Measurements from ENCODE around the gene CNBD2.
"Not testable (repeated sequence)": the region's sequence is repeated elsewhere in the genome, so short reads cannot be mapped to it uniquely, and the experiment has no call there.

The CNBD2 gene

DNA sequence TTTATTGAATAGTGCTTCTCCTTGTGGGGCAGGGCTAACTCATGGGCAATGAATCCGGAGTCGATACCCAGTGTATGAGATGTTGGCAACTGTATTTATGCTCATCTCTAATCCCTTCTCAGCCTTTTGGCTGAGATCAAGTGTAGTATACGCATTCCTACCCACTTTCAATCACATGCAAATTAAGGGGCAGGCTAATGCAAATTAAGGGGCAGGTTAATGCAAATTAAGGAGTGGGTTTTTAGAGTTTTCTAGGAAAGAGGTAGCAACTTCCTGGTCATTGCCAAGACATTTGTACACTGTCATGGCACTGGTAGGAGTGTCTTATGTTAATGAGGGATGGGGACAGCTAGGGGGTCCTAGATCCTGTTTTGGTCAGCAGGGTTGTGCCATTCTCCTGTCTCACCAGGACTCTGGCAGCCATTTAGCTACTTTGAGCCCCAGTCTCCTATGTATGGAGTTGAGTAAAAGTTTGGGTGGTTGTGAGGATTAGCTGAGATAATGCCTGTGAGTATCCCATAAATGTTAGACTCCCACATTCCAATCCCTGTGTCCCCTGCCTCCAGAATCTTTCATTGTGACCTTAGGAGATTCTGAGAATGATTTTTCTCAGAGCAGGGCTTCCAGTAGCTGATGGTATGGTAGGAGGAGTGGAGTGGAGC lies at the start of gene CNBD2:
CNBD2 (plus strand) TSS at position 612 of the 662 bp plus-strand sequence. CDS start 173 bp downstream, outside the sequence.
- Histone ChIP-seq H3K27ac (no peak within 1 kb of the TSS), H3K4me3 (no peak within 1 kb of the TSS)

DNA sequence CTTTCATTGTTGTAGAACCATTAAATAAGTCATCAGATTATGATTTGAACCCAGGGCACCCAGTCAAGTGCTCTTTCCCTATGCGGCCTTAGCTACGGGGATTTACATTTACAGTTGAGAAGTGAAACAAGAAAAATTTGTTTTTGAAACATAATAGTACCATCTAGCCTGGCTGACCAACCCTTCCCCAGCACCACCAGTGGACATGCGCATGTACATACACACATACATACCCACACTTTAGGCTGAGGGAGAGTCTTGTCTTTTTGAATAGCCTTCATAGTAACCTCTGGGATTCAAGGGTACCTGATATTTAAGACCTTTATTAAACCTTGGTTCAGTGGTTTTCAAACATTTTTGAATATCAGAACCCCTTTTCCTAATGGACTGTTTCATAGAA lies 47.9 kb upstream of the CNBD2 start:
- Histone ChIP-seq H3K27ac (no peak overlapping the region), H3K4me3 (no peak overlapping the region)

DNA sequence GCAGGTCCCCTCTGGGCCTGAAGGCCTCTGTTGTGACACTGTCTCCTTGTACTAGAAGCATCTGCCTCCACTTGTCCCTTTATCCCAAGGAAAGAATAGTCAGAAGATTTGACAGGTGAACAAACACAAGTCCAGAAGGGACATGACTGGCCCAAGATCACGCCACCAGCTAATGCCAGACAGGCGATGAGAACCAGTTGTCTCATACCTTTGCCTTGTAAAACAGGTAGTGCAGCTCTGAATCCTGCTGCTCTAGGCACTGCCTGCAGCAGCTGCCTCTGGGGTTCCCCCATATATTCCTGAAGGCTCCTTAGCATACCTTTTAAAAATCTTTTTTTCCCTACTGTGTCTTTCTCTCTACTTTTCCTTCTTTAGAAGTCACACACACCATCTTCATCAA lies 39.1 kb upstream of the CNBD2 start:
- Histone ChIP-seq H3K4me3 (no peak overlapping the region), H3K27ac (no peak overlapping the region)

DNA sequence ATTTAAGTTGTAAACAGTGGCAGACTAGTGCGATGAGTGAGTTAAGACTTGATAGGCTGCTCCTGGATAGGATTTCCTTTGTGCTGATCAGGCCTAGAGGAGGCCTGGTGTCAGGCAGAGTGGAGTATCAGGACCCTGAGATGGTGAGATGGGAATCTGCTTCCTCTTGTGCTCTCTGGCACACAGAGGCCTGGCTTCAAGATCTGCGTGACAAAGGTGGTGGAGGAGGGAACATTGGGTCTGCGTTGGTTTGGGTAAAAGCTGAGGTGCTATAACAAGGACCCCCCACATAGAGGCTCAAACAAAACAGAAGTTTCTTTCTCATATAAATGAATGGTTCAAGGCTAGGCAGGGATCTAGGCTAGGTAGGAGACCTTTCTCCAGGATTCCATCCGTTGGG lies 34.3 kb upstream of the CNBD2 start:
- no peak overlapping the region for H3K27ac ChIP-seq
- no peak overlapping the region for H3K4me3 ChIP-seq

DNA sequence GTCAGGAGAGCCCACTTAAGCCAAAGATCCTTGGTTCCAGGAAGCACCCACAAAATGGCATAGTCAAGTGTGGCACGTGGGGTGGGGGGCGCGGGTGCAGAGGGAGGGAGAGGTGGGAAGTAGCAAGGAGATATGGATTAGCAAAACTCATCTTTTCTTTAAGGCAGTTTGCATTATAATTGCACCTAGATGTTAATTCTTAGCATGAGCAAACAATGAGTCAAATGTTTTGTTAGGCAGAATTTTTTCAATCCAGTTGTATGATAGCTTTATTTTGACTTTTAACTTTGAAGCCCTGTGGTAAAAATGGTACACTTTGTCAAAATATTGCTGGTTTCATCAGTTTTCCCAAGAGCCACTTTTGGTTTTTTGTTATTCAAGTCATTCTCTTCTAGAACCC lies 29.1 kb upstream of the CNBD2 start:
- Histone ChIP-seq H3K27ac (no peak overlapping the region), H3K4me3 (no peak overlapping the region)

DNA sequence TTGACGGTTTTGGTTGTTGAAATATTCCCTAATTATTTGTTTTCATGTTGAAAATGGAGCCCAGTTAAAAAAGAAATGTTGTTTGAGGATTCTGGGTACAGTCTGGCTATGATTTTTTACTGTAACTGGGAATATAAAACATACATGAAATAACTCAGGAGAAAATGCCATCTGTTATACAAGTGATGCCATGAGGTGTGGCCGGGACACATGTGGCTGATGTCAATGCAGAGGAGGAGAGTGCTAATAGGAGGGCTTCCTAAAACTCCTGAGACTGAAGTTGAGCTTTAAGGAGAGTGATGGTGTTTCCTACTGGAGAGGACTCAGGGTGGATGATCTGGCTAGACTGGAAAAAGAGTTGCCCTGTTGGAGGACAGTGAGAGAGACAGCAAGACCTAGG lies 26.8 kb upstream of the CNBD2 start:
- Histone ChIP-seq H3K27ac (no peak overlapping the region), H3K4me3 (no peak overlapping the region)

DNA sequence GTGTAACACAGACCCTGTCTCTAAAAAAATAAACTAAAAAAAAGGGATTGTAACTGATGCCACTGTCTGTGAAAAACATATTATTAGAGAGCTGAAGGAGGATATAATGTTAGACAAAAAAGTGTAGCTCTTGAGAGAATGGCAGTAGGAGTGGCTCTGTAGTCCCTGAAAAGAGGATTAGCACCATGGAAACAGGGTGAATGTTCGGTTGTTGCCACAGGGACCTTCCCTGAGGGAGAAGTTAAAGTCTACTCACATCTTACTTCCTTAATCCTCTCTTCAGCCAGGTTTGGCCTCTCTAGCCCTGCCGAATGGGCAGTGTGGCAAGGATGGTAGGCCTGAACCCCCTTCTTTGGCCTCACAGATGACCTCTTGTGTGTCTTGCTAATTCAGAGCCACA lies 26.1 kb upstream of the CNBD2 start:
- no peak overlapping the region for H3K27ac ChIP-seq
- no peak overlapping the region for H3K4me3 ChIP-seq

DNA sequence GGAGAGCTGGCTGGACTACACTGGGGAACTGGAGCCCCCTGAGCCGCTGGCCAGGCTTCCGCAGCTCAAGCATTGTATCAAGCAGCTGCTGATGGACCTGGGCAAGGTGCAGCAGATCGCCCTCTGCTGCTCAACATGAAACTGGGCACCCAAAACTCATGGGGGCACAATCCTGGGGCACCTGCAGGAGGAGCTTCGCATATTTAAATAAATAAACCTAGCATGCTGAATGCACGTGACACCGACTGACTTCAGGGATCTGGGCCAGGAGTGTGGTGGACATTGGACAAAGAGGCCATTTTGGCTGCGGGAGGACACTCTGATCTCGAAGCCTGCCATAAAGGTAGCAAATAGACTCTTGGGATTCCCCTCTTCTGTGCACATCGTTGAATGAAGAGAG lies 20.9 kb upstream of the CNBD2 start:
- H3K27ac ChIP-seq, result no peak overlapping the region
- no peak overlapping the region for H3K4me3 ChIP-seq

DNA sequence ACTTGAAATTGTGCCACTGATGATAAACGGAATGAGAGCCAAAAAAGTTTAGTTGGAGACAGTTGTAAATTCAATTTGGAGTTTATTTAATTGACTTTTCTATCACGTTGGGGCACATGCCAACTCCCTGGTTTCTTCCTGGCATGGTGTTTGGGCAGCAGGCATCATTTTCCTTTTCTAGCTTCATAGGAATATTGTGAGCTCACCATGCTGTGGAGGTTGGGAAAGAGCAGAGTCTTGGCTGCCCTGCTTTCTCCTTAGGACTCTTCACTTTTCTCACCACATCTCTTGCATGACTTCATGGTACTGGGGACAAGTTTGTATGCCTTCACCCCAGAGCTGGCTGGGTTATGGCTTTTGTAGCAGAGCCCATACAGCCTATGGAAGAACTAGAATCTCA lies 20.5 kb upstream of the CNBD2 start:
- no peak overlapping the region for H3K27ac ChIP-seq
- H3K4me3 ChIP-seq, result no peak overlapping the region

DNA sequence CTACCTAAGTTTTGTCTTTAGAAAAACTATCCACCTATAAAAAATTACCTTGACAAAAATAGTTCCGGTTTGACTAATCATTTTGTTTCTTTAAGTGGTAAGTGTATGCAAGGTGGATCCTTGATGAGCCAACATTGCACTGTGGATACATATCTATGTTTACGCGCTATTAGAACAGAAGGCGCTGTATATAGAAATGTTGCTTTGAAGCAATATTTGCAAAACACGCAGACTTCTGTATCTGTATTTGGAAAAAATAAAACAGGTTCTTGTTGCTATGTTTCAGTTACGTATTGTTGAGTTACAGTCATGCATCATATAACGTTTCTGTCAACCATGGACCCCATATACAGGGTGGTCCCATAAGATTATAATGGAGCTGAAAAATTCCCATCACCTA lies 18.3 kb upstream of the CNBD2 start:
- no peak overlapping the region for H3K4me3 ChIP-seq

DNA sequence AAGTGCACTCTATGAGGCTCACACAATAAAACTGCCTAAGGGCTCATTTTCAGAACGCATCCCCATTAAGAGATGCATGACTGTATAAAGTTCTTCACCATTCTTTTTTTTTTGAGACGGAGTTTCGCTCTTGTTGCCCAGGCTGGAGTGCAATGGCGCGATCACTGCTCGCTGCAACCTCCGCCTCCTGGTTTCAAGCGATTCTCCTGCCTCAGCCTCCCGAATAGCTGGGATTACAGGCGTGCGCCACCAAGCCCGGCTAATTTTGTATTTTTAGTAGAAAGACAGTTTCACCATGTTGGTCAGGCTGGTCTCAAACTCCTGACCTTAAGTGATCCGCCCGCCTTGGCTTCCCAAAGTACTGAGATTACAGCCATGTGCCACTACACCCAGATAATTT lies 16.3 kb upstream of the CNBD2 start:
- peak overlapping the region in 2 of 21 experiments; percentile 99 to 100 for H3K27ac ChIP-seq
- not testable (repeated sequence) for H3K4me3 ChIP-seq

More for the DNA sequence above, 18.3 kb upstream of the CNBD2 start:
- H3K27ac ChIP-seq, result no peak overlapping the region

DNA sequence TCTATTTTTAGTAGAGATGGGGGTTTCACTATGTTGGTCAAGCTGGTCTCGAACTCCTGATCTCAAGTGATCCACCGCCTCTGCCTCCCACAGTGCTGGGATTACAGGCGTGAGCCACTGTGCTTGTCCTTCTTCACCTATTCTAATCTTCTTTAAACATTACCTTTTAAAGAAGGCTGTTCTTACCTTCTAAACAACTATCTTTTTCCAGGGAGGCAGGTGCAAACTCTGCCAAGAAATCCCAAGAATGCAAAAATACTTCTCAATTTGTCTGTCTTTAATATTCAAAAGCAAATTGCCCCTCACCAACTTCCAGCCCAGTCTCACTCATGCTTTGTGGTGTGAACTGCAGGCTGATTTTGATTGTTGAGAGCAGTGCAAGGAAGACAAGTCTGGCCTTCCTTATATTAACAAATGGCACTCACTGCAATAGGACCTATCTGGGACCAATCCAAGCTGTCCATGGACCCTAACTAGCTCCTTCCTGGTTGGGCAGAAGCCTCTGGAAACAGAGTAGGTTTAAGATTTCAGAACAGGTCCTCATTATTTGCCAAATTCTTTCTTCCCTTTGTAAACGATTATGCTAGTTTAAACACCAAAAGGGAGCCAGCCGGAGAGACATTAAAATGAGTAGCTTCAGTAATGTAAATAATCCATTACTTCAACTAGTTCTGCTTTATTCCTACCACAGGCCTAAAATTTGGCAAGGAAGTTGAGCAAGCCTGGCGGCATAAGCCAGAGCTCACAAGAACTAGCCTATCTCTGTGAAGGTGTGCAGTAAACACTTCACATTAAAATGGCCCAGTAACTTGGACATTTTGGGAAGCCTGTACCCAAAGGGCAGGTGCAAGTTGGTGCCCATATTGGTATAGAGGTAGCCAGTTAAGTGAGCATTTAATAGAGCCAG lies 15.7 kb upstream of the CNBD2 start:
- Histone ChIP-seq H3K4me3 (peak overlapping the region; percentile 69 to 95 (median 90)), H3K27ac (peak overlapping the region in 19 of 21 experiments; percentile 93 to 100 (median 98))

DNA sequence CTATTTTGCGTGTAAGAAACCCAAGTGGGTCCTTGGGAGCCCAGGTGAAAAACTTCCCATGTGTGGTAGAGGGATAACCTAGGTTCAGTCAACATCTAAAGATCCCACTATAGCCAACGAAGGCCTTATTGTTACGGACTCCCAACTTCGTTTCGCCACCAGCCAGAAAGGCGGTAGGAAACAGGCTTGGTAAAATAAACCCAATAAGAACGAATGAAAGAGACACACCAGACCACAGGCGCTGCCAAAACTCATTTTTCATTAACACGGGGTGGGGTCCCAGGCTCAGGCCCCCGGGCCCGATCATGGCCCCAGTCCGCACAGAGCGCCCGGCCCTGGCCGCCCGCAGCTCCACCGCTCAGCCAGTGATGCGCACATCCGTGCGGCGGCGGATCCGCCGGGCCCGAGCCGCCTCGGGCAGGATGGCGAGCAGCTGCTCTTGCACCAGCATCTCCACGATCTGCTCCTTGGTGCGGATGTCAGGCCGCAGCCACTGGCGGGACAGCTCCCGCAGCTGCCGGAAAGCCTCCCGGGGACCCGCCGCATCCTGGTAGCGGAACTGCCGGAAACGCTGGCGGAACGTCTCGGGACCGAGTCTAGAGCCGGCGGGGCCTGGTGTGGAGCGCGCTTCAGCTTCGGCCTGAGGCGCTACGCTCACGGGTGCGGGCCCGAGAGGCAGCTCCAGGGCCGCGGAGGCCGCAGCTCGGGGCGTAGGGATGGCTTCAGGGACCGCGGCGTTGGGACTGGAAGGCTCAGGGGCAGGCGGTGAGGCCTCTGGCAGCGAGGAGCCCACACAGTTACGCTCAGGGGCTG lies 14.8 kb upstream of the CNBD2 start:
- Histone ChIP-seq H3K4me3 (peak overlapping the region; percentile 69 to 95 (median 90)), H3K27ac (peak overlapping the region; percentile 93 to 100 (median 98))

DNA sequence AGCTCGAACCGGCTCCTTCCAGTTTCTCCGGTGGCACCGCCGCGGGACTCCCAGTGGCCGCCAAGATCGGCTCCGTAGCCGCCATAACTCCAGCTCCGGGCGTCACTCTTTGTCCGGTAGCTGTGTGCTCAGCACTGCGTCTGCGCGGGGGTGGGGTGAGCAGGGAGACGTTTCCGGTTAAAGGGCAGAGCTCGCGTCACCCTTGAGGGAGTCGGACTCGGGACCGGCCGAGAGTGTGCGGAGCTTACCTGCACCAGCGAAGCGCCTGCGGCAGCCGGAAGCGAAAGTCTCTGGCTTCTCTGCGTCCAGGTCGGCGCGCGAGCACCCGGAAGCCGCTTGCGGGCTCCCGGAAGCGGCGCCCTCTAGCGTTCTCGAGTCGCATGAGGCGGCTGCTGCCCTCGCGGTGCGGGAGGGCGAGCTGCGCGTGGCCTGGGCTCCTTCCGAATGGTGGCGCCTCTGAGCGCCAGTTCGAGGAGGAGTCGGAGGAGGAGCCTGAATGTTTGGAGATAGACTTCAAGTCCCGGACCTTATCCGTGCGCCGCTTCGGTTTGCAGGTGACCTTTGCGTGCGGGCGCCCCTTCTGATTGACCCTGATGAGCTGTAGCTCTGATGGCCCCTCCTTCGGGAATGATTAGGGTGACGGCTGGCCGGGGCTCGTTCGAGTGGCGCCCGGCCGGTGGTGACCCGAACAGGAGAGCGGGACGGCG lies 14.0 kb upstream of the CNBD2 start, which contains the start of gene SCAND1:
SCAND1 (minus strand) TSS at position 303 of the 707 bp plus-strand sequence; CDS start at position 85, 218 bp downstream.
- H3K27ac ChIP-seq, result peak within 1 kb of the TSS; percentile 93 to 100 (median 98)
- H3K4me3 ChIP-seq, result peak within 1 kb of the TSS; percentile 69 to 95 (median 90)

DNA sequence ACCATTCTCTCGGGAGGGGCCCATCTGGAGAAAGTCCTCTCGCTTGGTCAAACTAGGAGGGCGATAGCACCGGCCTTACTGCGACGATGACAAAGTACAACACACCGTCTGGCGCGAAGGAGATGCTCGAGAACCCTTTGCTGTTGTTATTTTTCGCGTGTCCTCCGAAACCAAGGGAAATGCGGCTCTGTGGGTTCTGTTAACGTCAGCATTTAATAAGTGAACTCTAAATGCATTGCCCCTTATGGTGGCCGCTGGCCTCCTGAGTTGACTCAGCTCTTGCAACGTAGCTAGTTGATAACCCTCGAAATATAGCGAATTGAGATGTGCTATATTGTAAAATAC lies 13.5 kb upstream of the CNBD2 start:
- Histone ChIP-seq H3K4me3 (peak overlapping the region; percentile 69 to 95 (median 90)), H3K27ac (peak overlapping the region; percentile 55 to 100 (median 98))

DNA sequence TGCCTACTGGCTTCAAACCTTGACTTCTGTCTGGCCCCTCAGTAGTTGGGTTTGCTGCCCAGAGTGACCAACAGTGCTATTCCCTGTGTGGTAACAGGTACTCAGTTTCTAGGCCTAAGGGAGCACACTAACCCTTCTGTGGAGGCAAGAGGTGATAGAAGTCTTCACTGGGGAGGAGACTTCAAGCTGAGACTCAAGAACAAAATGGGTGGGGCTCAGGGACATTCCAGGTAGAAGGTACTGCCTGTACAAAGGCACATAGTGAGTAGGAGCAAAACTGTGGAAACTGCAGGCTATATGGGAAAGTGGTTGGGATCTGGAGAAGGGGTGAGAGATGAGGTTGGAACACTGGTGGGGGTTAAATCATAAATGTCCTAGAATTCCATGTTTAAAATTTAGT lies 11.8 kb upstream of the CNBD2 start:
- no peak overlapping the region for H3K4me3 ChIP-seq
- no peak overlapping the region for H3K27ac ChIP-seq

DNA sequence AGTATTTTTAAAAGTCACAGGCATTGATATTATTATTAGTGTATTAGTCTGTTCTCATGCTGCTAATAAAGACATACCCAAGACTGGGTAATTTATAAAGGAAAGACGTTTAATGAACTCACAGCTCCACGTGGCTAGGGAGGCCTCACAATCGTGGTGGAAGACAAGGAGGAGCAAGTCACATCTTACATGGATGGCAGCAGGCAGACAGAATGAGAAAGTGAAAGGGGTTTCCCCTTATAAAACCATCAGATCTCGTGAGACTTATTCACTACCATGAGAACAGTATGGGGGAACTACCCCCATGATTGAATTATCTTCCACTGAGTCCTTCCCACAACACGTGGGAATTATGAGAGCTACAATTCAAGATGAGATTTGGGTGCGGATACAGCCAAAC lies 9.1 kb upstream of the CNBD2 start:
- not testable (repeated sequence) for H3K27ac ChIP-seq

DNA sequence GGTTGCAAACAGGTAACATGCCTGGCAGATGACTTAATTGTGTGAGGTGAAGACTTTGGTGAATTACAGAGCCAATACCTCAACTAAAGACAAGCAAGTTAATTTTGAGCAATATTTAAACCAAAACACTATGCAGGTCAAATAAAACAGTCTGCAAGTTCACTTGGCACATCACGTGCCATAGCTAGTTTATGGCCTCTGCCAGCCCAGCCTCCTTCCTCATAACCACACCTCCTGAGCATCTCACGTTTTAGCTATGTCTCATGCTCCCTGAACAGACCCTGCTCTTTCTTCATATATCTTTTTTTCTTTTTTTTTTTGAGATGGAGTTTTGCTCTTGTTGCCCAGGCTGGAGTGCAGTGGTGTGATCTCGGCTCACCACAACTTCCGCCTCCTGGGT lies 4.5 kb upstream of the CNBD2 start:
- H3K4me3 ChIP-seq, result no peak overlapping the region
- no peak overlapping the region for H3K27ac ChIP-seq

More for the DNA sequence above, 9.1 kb upstream of the CNBD2 start:
- H3K4me3 ChIP-seq, result not testable (repeated sequence)

DNA sequence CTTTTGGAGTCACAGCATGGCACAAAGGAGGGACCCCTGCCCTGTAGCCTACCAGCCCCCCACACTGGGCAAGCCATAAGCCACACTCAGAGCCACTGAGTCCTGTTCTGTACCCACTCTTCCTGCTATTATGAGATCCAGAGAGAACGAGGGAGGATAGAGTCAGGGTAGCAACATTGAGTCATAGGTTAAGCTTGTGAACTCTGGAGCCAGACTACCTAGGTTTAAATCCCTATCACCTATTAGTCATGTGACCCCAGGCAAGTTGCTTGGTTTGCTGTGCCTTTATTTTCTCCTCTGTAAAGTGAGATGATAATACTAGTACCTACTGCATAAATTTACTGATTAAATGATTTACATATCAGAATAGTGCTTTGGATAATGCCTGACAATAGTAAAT lies 540 bp downstream of the CNBD2 start:
- H3K4me3 ChIP-seq, result no peak overlapping the region
- H3K27ac ChIP-seq, result no peak overlapping the region

DNA sequence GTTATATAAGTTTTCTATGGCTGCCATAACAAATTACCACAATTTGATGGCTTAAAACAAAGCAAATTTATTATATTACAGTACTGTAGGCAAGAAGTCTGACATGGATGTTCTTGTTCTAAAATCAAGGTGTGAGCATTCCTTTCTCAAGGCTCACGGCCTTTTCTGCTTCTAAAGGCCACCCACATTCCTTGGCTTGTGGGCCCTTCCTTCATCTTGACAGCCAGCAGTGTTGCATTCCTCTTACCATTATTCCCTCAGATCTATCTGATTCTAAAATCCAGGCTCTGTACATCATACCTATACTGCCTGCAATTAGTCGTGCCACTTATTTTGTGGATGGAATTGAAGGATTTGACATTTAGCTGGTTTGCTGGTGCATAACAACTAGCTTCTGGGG lies 3.6 kb downstream of the CNBD2 start:
- H3K27ac ChIP-seq, result no peak overlapping the region
- no peak overlapping the region for H3K4me3 ChIP-seq

Data from skin epidermis (tissue), 12 donors.